SK-N-DZ (cell line): ENCODE results near the gene RGR. TPM values are rescaled to one million over a fixed set of nuclear protein-coding genes. Genes with fewer than 3 reads are reported as not detected.

ENCODE experiments used
- DNase-seq: peaks from one replicate; pipeline ENCODE4 v3.0.0-alpha.2; 2015; ENCODE audit warnings: low spot score
- polyA plus RNA-seq, 2 experiments: library from polyadenylated mRNA; depleted of rRNA; stranded (reverse); fragments of >200 nt; gene quantifications; 2 replicates each; pipeline ENCODE4 v1.2.3, GENCODE V29; 2014

RGR gene
- not detected in 2 replicates for polyA plus RNA-seq (2014; cell fraction: cytosol; rRNA removed)
- not detected in 2 replicates for polyA plus RNA-seq (2014; cell fraction: nucleus; rRNA removed)

GRCh38 chr10:84244651-84245270 lies at the start of gene RGR:
Gene RGR, plus strand, starts transcription at chr10:84245053. Its CDS starts 38 bp downstream, at chr10:84245091.
- peak; percentile 29 for DNase-seq

DNA sequence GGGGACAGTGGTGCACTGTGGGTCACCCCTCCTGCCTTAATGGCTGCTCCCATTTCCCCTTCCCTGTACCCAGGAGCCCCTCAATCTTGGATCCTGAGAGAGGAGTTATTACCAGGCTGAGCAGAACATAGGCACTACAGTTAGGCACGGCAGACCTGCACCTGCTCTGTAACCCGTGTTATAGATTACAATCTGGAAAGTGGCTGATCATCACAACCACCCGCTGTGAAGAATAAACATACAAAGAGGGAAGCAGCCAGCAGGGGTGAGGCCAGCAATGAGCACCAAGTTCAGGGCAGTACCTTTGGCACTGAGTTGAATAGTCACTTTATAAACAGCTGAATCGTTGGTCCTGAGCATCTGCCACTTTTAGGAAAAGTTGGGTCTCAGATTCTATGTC lies 48.8 kb upstream of the RGR start:
- peak; percentile 43 for DNase-seq

- DNase-seq = no peak
Observed at GRCh38 chr10:84196941-84197340, 47.9 kb upstream of the RGR start.

DNA sequence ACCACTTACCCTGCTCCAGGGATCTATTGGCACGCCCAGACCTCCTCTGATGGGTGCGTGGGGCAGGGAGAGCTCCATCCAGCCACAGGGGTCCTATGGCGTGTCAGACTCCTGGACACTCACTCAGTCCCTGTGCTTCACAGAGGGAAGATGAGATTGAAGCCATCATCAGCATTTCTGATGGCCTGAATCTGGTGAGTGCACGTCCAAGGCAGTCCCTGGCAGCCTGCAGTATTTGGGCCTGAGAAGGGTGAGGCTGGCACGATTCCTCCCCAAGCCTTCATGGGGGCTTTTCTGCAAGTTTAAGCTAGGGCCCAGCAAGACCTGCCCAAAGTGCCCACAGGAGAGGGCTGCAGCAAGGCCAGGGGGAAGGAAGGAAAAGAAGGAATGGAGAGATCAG lies 47.2 kb upstream of the RGR start:
- no peak for DNase-seq

DNA sequence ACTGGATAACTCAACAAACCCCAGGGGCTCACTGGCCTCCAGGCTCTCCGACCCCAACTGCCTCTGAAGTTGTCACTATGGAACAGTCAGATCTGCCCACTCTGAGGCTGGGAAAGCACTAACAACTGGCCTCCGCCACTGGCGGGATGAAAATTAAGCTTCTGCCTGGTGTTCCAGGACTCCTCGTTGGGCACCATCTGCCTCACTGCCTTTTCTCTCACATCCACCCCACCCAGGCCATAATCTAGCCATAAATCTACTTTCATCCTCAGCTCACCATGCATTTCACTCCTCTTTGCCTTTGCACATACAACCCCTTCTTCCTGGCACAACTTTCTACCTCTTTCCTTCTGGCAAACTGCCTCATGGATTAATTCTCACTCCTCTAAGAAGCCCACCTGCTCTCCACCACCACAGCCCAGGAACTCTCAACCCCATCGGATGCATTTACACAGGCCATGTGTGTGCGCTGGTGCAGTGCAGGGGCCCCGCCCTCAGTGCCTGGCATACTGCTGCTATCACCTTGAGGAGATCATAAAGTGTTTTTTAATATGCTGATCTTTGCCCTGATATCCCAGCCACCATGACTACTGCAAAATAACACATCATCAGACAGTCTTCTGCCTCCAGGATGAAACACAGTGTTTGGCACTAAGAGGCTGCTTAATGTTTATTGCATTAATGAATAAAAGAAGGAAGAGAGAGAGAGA lies 46.5 kb upstream of the RGR start:
- no peak for DNase-seq

- DNase-seq = no peak
Observed at GRCh38 chr10:84200537-84201243, 44.2 kb upstream of the RGR start.

DNA sequence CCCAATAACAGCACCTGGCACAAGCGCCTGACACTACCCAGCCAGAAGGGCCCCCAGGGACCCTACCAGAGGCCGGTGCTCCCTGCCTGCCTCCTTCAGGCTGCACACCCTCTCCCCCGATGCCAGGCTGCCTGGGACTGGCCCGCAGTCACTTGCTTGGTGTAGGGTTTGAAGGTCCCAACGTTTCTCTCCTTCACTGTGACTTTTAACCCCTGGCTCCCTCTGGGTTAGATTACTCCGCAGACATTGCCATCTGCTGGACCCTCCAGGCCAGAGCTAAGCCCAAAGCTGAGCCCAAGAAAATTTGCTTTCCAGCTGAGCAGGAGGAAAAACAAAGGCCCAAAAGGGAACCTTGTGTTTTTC lies 43.6 kb upstream of the RGR start:
- no peak for DNase-seq

- DNase-seq = no peak
Observed at GRCh38 chr10:84201682-84202081, 43.2 kb upstream of the RGR start.

DNA sequence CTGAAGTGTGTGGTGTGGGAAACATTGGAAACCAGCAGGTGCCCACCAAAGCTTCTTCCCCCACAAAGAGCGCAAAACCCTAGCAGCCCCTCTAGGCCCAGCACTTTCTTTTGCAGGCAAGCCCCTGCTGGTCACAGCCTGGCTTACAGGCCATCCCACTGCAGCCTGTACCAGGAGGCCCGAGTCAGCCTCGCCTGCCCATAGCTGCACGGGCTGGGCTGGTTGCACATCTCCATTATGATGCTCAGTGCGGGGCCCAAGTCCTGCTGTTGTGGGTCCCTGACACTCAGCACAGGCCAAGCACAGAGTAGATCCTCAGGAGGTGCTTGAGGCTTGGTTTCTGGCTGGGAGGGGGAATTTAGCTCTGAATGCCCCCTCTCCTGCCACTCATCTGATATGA lies 42.5 kb upstream of the RGR start:
- DNase-seq = no peak

DNA sequence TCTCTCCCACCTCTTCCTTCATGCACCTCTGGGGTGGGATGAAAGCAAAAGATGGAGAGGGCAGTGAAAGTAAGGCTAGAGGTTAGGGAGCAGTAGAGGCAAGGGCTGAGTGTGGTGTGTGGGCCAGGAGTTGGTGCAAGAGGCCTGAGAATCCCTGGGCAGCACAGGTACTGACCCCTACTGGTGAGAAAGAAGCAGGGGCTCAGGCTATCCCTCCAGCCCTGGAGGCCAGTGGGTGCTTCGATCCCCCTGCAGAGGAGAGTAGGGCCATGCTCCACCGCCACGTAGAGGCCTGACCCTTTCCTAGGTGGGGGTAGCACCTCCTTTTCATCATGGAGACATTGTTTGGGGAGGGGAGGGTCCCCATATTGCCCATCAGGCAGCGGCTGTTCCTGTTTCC lies 40.7 kb upstream of the RGR start:
- DNase-seq = no peak

- DNase-seq = no peak
Observed at GRCh38 chr10:84204610-84205009, 40.2 kb upstream of the RGR start.

DNA sequence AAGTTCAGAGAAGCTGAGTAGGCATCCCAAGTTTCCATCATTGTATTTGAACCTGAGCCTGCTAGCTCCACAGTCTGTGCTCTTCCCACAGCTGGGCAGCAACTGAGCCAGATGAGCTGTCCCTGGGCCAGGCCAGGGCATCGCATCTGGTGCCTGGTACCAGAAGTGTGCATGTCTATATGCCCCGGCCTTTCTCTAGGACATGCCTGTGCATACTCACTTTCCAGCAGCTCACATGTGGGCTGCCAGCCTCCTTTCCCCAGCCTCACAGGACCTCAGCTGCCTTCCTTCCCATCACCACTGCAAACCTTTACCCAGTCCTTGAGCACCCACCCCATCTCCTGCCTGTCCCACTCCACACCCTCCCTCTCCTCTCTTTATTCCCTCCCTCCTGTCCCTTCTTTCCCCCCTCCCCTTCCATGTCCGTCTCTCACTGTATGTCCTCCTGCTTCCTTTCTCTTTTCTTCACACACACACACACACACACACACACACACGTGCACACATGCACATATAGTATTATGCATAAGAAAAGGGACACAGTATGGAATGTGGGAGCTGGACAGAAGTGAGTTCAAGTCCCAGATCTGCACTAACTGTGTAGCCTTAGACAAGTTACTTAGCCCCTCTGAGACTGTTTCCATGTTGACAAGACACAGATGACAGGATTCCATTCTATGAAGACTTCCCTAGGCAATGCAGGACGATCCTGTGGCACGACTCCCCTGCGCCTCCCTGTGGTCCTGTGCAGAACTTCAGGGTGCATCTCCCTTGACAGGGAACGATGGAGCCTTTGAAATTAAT lies 39.6 kb upstream of the RGR start:
- peak; percentile 69 for DNase-seq

GRCh38 chr10:84205853-84206525 lies 38.9 kb upstream of the RGR start:
- DNase-seq = no peak

- no peak for DNase-seq
Observed at GRCh38 chr10:84208023-84208422, 36.8 kb upstream of the RGR start.

DNA sequence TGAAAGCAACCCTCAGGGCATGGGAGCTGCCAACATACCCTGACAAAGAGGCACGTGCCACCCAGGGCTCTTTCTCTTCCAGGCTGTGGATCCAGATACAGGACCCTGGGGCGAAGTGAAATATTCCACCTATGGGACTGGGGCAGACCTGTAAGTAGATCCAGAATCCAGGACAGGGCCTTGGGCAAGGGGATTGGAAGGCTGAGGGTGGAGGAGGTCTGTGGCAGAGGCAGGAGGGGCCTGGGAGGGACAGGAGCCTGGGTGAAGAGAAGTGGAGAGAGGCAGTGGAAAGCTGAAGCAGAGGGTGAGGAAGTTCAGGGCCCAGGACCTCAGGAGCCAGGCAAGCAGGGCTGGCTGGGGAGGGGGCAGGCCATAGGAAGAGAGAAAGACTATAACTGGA lies 33.3 kb upstream of the RGR start:
- DNase-seq = no peak

DNA sequence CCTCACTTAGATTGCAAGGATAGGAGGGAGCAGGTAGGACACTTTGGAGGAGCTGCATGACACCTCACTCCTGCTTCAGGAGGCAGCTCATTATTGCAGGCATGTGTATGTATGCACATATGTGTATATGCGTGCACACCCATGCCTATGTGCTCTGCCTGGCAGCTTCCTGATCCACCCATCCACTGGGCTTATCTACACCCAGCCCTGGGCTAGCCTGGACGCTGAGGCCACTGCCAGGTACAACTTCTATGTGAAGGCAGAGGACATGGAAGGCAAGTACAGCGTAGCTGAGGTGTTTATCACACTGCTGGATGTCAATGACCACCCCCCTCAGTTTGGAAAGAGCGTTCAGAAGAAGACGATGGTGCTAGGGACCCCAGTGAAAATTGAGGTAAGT lies 32.8 kb upstream of the RGR start:
- no peak for DNase-seq

DNA sequence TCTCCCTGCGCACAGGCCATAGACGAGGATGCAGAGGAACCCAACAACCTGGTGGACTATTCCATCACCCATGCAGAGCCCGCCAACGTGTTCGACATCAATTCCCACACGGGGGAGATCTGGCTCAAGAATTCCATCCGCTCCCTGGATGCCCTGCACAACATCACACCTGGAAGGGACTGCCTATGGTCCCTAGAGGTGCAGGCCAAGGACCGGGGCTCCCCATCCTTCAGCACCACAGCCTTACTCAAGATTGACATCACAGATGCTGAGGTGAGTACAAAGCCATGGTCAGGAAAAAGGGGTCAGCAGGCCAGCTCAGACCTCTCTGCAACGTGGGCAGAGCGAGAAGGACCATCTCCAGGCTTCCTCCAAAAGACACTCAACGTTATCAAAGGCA lies 31.8 kb upstream of the RGR start:
- DNase-seq = no peak

DNA sequence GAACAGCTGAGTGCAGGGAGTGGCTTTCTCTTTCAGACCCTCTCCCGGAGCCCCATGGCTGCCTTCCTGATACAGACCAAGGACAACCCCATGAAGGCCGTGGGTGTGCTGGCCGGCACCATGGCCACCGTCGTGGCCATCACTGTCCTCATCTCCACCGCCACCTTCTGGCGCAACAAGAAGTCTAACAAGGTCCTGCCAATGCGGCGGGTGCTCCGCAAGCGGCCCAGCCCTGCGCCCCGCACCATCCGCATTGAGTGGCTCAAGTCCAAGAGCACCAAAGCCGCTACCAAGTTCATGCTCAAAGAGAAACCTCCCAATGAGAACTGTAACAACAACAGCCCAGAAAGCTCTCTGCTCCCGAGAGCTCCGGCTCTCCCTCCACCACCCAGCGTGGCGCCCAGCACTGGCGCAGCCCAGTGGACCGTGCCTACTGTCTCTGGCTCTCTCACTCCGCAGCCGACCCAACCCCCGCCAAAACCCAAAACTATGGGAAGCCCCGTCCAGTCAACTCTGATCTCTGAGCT lies 30.7 kb upstream of the RGR start:
- DNase-seq = no peak

GRCh38 chr10:84214612-84215235 lies 30.1 kb upstream of the RGR start:
- DNase-seq = no peak

GRCh38 chr10:84216834-84217233 lies 28.0 kb upstream of the RGR start:
- no peak for DNase-seq

- no peak for DNase-seq
Observed at GRCh38 chr10:84217746-84218145, 27.1 kb upstream of the RGR start.
